Activated CD8-positive, alpha-beta T cell treated with anti-CD3 and anti-CD28 coated beads for 36 hours (primary cell): ENCODE measurements around the gene SYNPO. TPM values are rescaled to one million over a fixed set of nuclear protein-coding genes. Genes with fewer than 3 reads are reported as not detected.

Experiments
- ATAC-seq: fragments of 200-7000 bp; cut with Tn5 transposase; one replicate; pipeline ENCODE4 v1.10.0; 2021; ENCODE audit warnings: mild to moderate bottlenecking, moderate library complexity
- CTCF ChIA-PET: fragments of 350-600 bp; sonication (Branson Sonifier 250); formaldehyde crosslinking; loops from one replicate; lab custom pipeline; 2021; ENCODE audit warnings: antibody characterized with exemption; lab: Charles Lee
- POLR2A ChIA-PET: fragments of 350-600 bp; sonication (Branson Sonifier 250); formaldehyde crosslinking; loops from one replicate; lab custom pipeline; 2021; ENCODE audit warnings: antibody characterized with exemption; lab: Charles Lee
- DNase-seq: peaks from one replicate; pipeline ENCODE4 v3.0.0-alpha.2; 2020
- H3K27ac Mint-ChIP-seq: one replicate; pipeline ENCODE4 v1.8.0; 2021; ENCODE audit warnings: mild to moderate bottlenecking, mixed read lengths
- H3K27me3 Mint-ChIP-seq: one replicate; pipeline ENCODE4 v1.8.0; 2021; ENCODE audit warnings: mixed read lengths
- H3K36me3 Mint-ChIP-seq: one replicate; pipeline ENCODE4 v1.8.0; 2021; ENCODE audit warnings: low read depth, mixed read lengths
- H3K4me1 Mint-ChIP-seq: one replicate; pipeline ENCODE4 v1.8.0; 2021; ENCODE audit warnings: low read depth, mixed read lengths
- H3K4me3 Mint-ChIP-seq: one replicate; pipeline ENCODE4 v1.8.0; 2021; ENCODE audit warnings: mild to moderate bottlenecking, moderate library complexity, mixed read lengths
- H3K9me3 Mint-ChIP-seq: one replicate; pipeline ENCODE4 v1.8.0; 2021; ENCODE audit warnings: mixed read lengths
- intact Hi-C: fragments of 100-400 bp; cut with micrococcal nuclease; formaldehyde crosslinking; loops from one replicate; pipeline ENCODE4 v1.10.0; 2022
- total RNA-seq, 2 experiments: library from RNA; stranded (reverse); gene quantifications; one replicate each; pipeline ENCODE4 v1.2.3, GENCODE V29; 2021
- TF ChIP-seq, protein P1 (sequence below): fragments of 200-600 bp; IDR thresholded peaks from one replicate; pipeline ENCODE4 v1.8.0; 2022; ENCODE audit warnings: antibody characterized with exemption, mild to moderate bottlenecking

The SYNPO gene
- total RNA-seq, 2 experiments from 2014 or later: 0.18 to 0.22 TPM

DNA sequence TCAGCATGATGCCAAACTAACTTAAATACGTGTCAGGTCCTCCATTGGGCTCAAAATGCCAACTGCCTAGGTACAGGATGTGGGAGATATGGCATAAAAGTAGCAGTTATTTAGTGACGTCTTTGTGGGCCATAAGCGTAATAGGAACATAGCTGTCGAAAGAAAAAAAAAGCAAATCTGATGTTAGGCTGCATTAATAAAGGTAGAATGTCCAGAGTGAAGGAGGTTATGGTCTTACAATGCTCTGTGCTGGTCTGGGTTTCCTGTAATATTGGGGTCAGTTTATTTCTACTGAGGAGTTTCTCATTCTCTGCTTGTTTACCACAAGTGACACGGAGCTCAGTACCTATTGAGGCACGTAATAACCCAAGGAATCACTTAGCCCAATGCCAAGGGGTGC is 33.4 kb upstream of the SYNPO start:
- Mint-ChIP-seq H3K36me3 (no peaks in the 10 kb centered on the region), H3K27ac (no peak overlapping the region), H3K9me3 (no peaks in the 10 kb centered on the region), H3K4me3 (no peak overlapping the region), H3K4me1 (no peaks in the 10 kb centered on the region), H3K27me3 (no peaks in the 10 kb centered on the region)
- intact Hi-C loops: no loop called here
- POLR2A ChIA-PET: interaction anchor here (0.6 kb wide), 1 partner anchor 84 kb away, joined by 3 read pairs; no protein-coding TSS in a partner anchor
- TF ChIP-seq, protein P1, sequence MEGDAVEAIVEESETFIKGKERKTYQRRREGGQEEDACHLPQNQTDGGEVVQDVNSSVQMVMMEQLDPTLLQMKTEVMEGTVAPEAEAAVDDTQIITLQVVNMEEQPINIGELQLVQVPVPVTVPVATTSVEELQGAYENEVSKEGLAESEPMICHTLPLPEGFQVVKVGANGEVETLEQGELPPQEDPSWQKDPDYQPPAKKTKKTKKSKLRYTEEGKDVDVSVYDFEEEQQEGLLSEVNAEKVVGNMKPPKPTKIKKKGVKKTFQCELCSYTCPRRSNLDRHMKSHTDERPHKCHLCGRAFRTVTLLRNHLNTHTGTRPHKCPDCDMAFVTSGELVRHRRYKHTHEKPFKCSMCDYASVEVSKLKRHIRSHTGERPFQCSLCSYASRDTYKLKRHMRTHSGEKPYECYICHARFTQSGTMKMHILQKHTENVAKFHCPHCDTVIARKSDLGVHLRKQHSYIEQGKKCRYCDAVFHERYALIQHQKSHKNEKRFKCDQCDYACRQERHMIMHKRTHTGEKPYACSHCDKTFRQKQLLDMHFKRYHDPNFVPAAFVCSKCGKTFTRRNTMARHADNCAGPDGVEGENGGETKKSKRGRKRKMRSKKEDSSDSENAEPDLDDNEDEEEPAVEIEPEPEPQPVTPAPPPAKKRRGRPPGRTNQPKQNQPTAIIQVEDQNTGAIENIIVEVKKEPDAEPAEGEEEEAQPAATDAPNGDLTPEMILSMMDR: no peak
- ATAC-seq (no peak), DNase-seq (no peak)
- CTCF ChIA-PET: no interaction called here

- Mint-ChIP-seq H3K4me1 (no peaks in the 10 kb centered on the region), H3K27ac (no peak overlapping the region), H3K27me3 (no peaks in the 10 kb centered on the region), H3K9me3 (no peaks in the 10 kb centered on the region), H3K36me3 (no peaks in the 10 kb centered on the region), H3K4me3 (no peak overlapping the region)
- ChIA-PET POLR2A (interaction anchor here (0.6 to 0.7 kb wide), 2 partner anchors 11 to 101 kb away, joined by 3 read pairs; no protein-coding TSS in a partner anchor), CTCF (no interaction called here)
- ATAC-seq: no peak
- no peak for DNase-seq
- TF ChIP-seq, protein P1: no peak
- intact Hi-C loops: no loop called here
Observed at GRCh38 chr5:150607991-150608390, 32.5 kb upstream of the SYNPO start.

DNA sequence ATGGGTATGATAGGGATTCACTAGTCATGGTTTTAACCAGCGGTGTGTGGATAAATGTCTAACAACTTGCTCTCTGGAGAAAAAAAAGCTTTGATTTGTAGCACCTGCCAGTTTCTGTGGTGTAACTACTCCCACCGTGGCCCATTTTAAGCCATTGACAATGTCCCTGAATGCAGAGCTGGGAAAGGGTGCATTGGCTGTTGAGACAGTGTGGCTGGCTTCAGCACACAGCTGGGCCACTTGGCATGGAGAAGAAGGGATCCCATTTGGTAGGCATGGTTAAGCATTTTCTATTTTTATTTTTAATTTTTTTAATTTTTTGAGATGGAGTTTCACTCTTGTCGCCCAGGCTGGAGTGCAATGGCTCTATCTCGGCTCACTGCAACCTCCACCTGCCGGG is 31.5 kb upstream of the SYNPO start:
- no peak for DNase-seq
- TF ChIP-seq, protein P1: no peak
- Mint-ChIP-seq H3K27me3 (no peaks in the 10 kb centered on the region), H3K36me3 (no peaks in the 10 kb centered on the region), H3K4me1 (no peaks in the 10 kb centered on the region), H3K4me3 (no peak overlapping the region), H3K27ac (no peak overlapping the region), H3K9me3 (no peaks in the 10 kb centered on the region)
- ChIA-PET CTCF (no interaction called here), POLR2A (no interaction called here)
- intact Hi-C loops: no loop called here
- ATAC-seq: no peak

DNA sequence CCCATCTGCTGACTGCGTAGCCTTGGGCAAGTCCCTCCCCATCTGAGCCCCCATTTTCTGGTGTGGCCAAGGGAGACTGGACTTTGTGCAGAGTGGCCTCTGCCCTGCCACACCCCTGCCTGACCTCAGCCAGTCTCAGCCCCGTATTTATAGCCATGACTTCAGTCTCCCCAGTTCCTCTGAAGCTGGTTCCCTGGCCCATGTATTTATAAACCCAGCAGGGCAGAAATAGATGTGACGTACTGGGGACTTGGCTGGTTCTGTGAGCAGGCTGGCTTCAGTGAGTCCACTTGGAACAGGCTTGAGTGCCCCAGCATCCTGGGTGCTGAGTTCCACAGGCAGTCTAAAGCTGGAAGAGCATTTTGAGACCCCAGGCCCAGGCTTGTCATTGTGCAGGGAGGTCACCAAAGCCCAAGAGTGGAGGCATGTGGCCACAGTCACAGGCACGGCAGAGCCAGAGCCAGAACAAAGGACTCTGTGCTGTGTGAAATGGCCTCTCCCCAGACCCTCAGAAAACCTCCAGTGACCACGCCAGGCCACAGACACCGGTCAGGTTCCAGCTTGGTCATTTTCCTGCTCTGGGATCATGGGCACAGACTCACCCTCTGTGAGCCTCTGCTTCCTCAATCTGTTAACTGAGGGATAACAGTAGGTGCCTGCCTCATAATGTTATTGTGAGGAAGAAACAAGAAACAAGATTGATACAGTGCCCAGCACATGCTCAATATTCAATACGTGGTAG is 30.4 kb upstream of the SYNPO start:
- TF ChIP-seq, protein P1: no peak
- Mint-ChIP-seq H3K4me3 (no peak overlapping the region), H3K27me3 (no peaks in the 10 kb centered on the region)

DNA sequence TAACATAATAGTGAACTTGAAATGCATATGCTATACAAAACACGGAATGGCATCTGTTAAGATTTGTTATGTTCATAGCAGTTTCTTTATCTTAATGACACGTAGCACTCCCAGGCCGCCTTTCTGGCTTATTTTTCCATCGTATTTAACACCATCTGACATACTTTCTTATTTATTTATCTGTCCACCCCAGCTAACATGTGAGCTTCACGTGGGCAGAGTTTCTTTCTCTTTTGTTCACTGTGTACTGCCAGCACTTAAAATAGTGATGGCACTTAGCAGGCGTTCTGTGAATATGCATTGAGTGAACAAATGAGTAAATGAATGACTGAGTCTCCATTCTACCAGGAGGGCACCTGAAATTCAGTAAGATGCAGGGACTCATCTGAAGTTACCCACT is 29.4 kb upstream of the SYNPO start:
- CTCF ChIA-PET: no interaction called here

More for the DNA sequence above, 30.4 kb upstream of the SYNPO start:
- ChIA-PET CTCF (no interaction called here), POLR2A (no interaction called here)
- DNase-seq (no peak), ATAC-seq (no peak)
- H3K36me3 Mint-ChIP-seq: no peaks in the 10 kb centered on the region
- intact Hi-C loops: no loop called here
- no peaks in the 10 kb centered on the region for H3K4me1 Mint-ChIP-seq
- H3K27ac Mint-ChIP-seq: no peak overlapping the region
- H3K9me3 Mint-ChIP-seq: no peaks in the 10 kb centered on the region

More for the DNA sequence above, 29.4 kb upstream of the SYNPO start:
- ATAC-seq (no peak), DNase-seq (no peak)
- no peaks in the 10 kb centered on the region for H3K4me1 Mint-ChIP-seq
- H3K9me3 Mint-ChIP-seq: no peaks in the 10 kb centered on the region
- H3K27ac Mint-ChIP-seq: no peak overlapping the region
- POLR2A ChIA-PET: no interaction called here
- TF ChIP-seq, protein P1: no peak
- intact Hi-C loops: no loop called here
- H3K4me3 Mint-ChIP-seq: no peak overlapping the region
- H3K36me3 Mint-ChIP-seq: no peaks in the 10 kb centered on the region
- H3K27me3 Mint-ChIP-seq: no peaks in the 10 kb centered on the region
